ENCODE measurements around the gene CDX1.

GRCh38 chr5:150166037-150166649, 435 bp upstream of the CDX1 start:
- no peak for TF ChIP-seq POLR2A (IDR thresholded peaks at IDR 0.05)
- TF ChIP-seq, protein P1, sequence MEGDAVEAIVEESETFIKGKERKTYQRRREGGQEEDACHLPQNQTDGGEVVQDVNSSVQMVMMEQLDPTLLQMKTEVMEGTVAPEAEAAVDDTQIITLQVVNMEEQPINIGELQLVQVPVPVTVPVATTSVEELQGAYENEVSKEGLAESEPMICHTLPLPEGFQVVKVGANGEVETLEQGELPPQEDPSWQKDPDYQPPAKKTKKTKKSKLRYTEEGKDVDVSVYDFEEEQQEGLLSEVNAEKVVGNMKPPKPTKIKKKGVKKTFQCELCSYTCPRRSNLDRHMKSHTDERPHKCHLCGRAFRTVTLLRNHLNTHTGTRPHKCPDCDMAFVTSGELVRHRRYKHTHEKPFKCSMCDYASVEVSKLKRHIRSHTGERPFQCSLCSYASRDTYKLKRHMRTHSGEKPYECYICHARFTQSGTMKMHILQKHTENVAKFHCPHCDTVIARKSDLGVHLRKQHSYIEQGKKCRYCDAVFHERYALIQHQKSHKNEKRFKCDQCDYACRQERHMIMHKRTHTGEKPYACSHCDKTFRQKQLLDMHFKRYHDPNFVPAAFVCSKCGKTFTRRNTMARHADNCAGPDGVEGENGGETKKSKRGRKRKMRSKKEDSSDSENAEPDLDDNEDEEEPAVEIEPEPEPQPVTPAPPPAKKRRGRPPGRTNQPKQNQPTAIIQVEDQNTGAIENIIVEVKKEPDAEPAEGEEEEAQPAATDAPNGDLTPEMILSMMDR (IDR thresholded peaks at IDR 0.05) = no peak

Measured in adrenal gland (tissue), 5 donors.